ENCODE measurements around the gene PACRG.

Gene PACRG

DNA sequence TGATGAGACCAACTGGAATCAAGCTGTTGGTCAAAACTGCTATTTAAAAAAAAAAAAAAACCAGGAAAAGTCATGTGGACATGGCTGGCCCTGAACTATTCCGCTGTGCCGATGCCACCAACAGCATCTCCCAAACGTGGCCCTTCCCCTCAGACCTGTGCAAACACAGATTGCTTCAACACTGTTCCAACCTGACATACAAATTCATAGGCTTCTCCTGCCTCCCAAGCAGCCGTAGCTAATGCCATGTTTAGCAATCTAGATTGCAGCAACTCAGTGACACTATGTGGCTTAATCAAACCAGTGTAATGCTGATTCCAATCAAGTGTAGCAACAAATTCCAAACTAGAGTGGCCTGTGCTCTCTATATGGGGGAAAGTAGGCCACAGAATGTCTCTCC is 16.4 kb upstream of the PACRG start:
- DNase-seq, result no peak

DNA sequence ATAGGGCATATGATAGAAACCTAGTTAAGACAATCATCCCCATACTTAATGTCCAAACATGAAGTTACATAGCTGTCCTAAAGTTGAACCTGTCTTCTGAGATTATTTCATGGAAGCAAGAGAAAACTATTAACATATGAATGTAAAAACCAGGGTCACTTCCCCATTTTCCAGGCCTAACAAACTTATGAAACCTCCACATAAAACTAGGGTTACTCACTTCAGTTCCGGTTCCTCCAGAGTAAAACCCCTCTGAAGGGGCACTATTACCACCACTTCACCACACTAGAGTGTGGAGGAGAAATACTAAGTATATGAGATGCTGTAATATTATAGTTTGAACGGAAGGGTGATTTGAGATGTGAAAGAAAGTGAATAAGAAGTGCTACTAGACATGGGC is 15.1 kb upstream of the PACRG start:
- no peak for DNase-seq

DNA sequence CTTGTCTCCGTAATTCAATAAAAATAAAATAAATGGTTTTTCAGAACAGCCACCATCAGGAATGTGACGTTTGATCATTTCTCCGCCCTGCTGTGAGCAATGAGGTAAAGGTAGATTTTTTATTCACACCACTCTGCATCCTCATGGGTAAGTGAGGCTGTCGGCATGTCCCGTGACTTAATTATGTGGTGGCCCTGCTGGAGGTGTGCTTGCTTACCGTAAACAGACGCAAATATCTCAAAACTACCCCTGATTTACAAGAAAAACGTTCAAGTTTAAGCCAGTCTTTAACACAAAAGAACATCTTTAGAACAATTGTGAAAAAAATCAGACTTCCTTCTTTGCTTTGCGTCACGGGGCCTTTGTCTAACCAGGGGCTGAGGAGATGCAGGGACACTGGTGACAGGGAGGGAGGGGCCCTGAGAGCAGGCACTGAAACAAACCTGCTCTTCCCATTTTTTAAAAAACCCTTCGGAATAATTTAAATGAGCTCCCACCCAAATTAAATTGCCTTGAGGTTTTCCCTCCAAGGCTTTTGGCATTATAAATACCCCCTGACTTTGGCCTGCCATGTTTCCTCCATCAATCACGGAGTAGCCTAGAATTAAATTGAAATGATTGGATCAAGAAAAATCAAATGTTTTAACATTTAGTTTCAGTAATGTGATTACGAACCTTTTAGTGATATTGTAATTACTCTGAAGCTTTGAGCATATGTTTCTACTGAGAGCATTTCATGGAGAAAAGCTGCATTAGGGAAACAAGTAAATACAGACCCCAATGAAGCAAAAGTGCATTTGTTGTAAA is 13.6 kb upstream of the PACRG start:
- DNase-seq, result no peak

DNA sequence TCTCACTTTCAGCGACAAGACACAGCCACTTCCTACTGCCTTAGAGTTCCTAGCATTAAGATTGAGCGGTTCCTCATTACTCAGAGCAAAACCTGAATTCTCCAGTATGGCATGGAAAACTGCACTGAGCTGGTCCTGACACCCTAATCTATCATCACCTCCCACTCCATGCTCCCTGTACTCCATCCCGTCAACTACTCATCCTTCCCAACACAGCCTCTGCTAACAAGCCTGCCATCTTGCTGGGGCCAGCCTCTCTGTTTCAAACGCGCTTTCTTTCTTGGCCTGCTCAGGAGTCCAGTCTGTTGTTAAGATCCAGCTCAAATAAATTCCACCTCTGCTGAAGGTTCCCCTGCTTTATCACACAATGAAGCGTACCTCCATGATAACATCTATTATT is 12.2 kb upstream of the PACRG start:
- DNase-seq, result no peak

DNA sequence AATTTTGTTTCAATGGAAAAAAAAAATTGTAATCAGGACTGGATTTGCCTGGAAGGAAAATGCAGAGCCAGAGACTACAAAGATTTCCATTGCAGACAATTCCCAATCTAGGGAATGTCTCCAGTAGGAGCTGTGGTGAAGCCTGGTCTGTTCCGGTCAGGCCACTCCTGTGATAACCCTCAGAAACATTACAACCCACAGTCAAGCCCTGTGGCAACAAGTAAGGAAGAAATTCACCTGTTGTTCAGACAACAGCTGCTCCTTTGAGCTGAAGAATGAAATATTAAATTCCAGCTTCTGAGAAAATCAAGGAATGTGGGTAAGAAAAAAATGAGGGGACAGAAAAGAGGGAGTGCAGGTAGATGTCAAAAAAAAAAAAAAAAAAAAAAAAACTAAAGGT is 8.2 kb upstream of the PACRG start:
- DNase-seq, result no peak

- DNase-seq, result no peak
Measured at GRCh38 chr6:162721404-162721687, 6.4 kb upstream of the PACRG start.

DNA sequence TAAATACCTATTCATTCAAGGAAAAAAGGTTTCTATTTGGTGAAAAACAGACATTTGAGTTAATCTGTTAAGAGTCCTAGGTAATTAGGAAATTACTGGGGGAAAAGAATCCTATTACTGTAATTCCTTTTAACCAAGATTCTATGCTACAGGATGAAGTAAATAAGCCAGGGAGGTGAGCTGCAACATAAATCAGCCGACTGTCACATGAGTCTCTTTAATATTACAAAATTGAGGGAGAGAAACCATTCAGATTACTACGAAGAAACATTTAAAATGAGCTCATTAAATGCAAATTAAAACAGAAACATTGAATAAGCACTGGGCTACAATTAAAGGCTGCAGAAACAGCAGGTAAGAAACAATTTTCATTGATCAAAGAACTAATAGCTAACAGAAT is 5.5 kb upstream of the PACRG start:
- DNase-seq, result no peak

DNA sequence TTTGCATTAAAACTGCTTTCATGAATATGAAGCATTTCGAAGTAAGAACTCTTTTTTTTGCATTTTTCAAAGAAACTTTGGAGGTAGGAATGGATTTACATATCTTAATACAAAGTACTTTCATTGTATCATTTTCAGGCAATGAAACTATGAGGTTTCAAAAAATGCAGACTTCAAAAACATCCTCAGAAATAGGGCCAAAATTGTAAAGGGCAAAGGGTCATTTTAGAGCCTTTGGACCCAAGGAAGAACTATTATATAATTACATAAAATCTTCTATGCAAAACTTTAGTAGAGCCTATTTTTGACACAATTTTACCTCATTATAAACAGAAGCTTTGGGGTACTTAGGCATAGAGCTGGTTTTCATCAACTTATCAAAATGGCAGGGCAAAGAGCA is 5.1 kb upstream of the PACRG start:
- no peak for DNase-seq

GRCh38 chr6:162726947-162727321 is 840 bp upstream of the PACRG start:
- no peak for DNase-seq

DNA sequence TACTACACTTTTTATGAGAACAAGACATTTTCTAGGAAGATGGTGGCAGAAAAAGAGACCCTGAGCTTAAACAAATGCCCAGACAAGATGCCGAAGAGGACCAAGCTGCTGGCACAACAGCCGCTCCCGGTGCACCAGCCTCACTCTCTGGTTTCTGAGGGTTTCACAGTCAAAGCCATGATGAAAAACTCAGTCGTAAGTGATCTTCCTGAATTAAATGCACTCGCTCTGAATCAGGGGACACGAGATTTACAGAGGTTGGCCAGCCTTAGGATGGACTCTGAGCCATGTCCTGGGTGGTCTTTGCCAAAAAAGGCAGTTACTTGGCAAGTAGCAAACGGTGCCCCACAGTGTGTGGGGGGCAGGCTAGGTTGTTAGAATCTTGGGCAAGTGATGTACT is 423 bp downstream of the PACRG start:
- no peak for DNase-seq

GRCh38 chr6:162728706-162729105 is 932 bp downstream of the PACRG start:
- DNase-seq, result no peak

DNA sequence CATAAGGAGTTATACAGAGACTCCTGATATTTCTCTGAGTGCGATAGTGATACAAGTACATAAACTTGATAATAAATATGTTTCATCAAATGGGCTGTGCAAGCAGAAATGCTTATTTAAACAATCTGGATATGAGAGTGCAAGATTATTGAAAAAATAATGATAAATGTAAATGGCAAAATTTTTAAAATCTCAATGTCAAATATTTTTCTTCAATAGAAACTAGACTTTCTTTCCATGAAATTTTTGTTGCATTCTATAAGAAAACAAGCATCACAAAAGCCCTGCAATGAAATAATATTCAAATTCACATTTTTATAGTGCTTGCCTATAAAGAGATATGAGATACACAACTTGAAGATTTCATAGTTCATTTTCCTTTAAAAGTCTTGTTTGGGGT is 2.7 kb downstream of the PACRG start:
- no peak for DNase-seq

DNA sequence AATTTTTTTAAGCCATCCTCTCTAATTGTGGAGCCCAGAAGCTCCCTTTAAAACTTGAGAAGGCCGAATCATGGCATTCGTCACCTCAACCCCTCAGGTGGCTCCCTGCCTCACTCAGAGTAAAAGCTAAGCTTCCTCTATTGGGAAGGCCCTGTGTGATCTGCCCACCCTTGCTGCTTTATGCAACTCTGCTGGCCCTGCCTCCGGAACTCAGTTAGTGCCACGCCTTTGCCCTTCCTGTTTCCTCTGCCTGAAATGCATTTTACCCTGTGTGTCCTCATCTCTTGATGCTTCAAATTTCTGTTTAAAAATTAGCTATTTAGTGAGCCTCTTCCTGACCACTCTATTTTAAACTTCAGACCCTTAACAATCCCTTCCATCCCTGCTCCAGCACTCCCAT is 5.7 kb downstream of the PACRG start:
- DNase-seq, result no peak

DNA sequence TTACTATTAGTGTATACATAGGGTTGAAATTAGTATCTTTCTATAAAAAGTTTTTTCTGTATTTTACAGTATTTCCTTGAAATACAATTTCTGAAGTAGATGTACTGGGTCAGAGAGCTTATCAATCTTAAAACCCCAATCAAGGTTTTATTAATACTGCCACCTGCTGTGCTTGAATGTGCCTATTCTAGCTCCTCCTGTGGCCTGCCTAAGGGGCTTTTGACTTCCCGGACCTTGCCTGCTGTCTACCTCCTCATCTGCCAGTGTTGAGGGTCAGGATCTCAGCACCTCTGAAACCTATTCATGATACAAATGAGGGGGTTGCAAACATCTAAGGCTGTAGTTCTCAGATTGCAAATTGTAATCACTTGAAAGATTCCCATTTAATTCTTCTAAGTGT is 9.2 kb downstream of the PACRG start:
- DNase-seq, result no peak

GRCh38 chr6:162750776-162751175 is 23.0 kb downstream of the PACRG start:
- DNase-seq, result no peak

DNA sequence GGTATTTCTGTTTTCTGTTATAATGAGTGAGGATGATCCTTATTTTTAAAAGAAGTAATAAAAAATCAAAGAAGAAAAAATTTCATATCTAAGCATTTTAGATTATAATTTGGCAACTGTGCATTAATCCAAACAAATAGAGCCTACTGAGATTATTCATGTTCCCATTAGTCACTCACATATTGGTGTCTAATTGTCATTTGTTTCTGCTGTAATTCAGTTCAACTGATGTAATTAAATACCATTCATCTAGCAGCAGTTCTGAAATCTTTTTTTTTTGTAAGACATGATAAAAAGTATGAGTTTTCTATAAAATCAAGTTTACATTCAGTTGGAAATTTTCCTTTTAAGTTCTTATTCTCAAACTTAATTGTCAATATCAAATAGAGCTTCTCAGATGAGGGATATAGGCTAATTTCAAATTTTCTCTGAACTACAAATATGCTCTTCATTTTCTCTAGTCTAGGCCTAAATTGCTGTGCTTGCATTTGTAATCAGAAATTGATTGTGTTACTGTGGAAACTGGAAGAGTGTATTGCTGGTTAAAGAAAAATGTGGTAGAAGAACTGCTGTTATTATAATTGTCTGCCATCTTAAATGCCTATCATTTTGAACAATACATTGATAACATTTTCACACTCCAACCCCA is 23.6 kb downstream of the PACRG start:
- no peak for DNase-seq

GRCh38 chr6:162753775-162754174 is 26.0 kb downstream of the PACRG start:
- no peak for DNase-seq

DNA sequence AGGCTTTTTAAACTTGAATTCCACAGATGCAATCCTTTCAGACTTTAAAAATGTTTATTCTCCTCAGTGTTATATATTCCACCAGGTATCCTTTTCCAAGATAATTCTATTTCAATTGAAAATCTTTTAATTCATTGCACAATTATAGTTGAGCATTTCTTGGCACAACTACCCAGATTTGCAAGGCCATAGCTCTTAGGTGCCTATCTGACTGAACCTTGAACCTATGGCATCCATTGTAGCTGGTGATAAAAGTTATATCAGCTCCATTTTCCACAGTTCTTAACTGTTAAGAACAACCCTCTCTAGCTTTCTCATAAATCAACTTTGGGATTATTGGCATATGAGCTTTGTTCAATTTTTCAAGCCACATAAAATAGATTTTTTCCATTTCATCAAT is 42.4 kb downstream of the PACRG start:
- no peak for DNase-seq

- no peak for DNase-seq
Measured at GRCh38 chr6:162770955-162771354, 43.2 kb downstream of the PACRG start.

- no peak for DNase-seq
Measured at GRCh38 chr6:162772466-162772865, 44.7 kb downstream of the PACRG start.

GRCh38 chr6:162773996-162774395 is 46.2 kb downstream of the PACRG start:
- DNase-seq, result no peak

DNA sequence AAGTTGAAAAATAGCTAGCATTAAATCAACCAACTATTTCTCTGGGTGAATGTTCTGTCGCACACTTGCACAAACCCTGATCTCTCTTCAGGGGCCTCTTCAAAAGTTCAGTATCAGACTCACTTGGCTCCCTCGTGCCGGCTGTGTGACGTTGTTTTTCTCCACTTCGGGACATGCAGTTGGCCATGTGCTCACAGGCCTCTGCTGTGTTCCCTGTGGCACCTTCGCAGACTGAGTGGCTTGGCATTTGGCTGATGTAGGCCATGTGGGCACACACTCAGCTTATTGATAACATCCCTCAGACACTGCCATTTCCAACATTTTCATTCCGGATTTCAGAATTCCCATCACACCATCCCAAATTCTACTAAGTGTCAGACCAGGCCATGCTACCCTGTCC is 49.3 kb downstream of the PACRG start:
- DNase-seq, result no peak

GRCh38 chr6:162778603-162779002 is 50.8 kb downstream of the PACRG start:
- no peak for DNase-seq

- no peak for DNase-seq
Measured at GRCh38 chr6:162785632-162786242, 58.0 kb downstream of the PACRG start.
